Hepatocyte (in vitro differentiated cells): ENCODE measurements around the gene KRT36. TPM values are rescaled to one million over a fixed set of nuclear protein-coding genes. Genes with fewer than 3 reads are reported as not detected.
A peak's percentile ranks its signal among the peaks of the same experiment; 100 is the strongest.

ENCODE experiments used
- DNase-seq: peaks from one replicate; pipeline ENCODE4 v3.0.0-alpha.2; 2016; ENCODE audit warnings: low spot score
- H2AFZ ChIP-seq: fragments of 200-600 bp; sonication (generic); 2 replicates; pipeline ENCODE4 v1.6.0; 2016; ENCODE audit warnings: antibody characterized with exemption, mild to moderate bottlenecking
- H3K27ac ChIP-seq: fragments of 200-600 bp; sonication (generic); 2 replicates; pipeline ENCODE4 v1.5.1; 2016; ENCODE audit warnings: mild to moderate bottlenecking
- H3K27me3 ChIP-seq: fragments of 200-600 bp; sonication (generic); 2 replicates; pipeline ENCODE4 v1.6.1; 2016
- H3K36me3 ChIP-seq: fragments of 200-600 bp; sonication (generic); replicated peaks from 2 replicates; pipeline ENCODE4 v1.5.1; 2016; ENCODE audit warnings: low read depth; ENCODE audit not compliant: insufficient read depth
- H3K4me1 ChIP-seq: fragments of 200-600 bp; sonication (generic); 2 replicates; pipeline ENCODE4 v1.5.1; 2016; ENCODE audit warnings: mild to moderate bottlenecking, moderate library complexity; ENCODE audit not compliant: insufficient read depth
- H3K4me2 ChIP-seq: fragments of 200-600 bp; sonication (generic); 2 replicates; pipeline ENCODE4 v1.6.0; 2016
- H3K4me3 ChIP-seq: fragments of 200-600 bp; sonication (generic); 2 replicates; pipeline ENCODE4 v1.5.1; 2016; ENCODE audit warnings: mild to moderate bottlenecking
- H3K79me2 ChIP-seq: fragments of 200-600 bp; sonication (generic); 2 replicates; pipeline ENCODE4 v1.6.0; 2017; ENCODE audit warnings: mild to moderate bottlenecking
- H3K9me2 ChIP-seq: fragments of 200-600 bp; sonication (generic); replicated peaks from 2 replicates; pipeline ENCODE4 v1.6.0; 2017; ENCODE audit warnings: mild to moderate bottlenecking; ENCODE audit not compliant: insufficient read depth
- H3K9me3 ChIP-seq: fragments of 200-600 bp; sonication (generic); 2 replicates; pipeline ENCODE4 v1.5.1; 2016; ENCODE audit warnings: low read depth, mild to moderate bottlenecking
- H4K20me1 ChIP-seq: fragments of 200-600 bp; sonication (generic); 2 replicates; pipeline ENCODE4 v1.6.0; 2016; ENCODE audit warnings: mild to moderate bottlenecking; ENCODE audit not compliant: insufficient read depth, poor library complexity, severe bottlenecking
- CTCF ChIP-seq: fragments of 200-600 bp; sonication (generic); IDR thresholded peaks from 2 replicates; pipeline ENCODE4 v1.5.1; 2016; ENCODE audit warnings: antibody characterized with exemption, mild to moderate bottlenecking; ENCODE audit not compliant: poor library complexity
- EZH2 ChIP-seq: fragments of 200-600 bp; sonication (generic); IDR thresholded peaks from 2 replicates; pipeline ENCODE4 v1.6.1; 2016; ENCODE audit warnings: antibody characterized with exemption, mild to moderate bottlenecking, borderline replicate concordance
- EZH2phosphoT487 ChIP-seq: fragments of 200-600 bp; sonication (generic); IDR thresholded peaks from one replicate; pipeline ENCODE4 v1.6.1; 2018; ENCODE audit warnings: antibody characterized with exemption, mild to moderate bottlenecking, low read depth, moderate library complexity; ENCODE audit not compliant: unreplicated experiment, severe bottlenecking
- WGBS: methylation state at CpG from one replicate; pipeline ENCODE4 v1.1.6; 2016; ENCODE audit warnings: low lambda C conversion rate; ENCODE audit errors: missing lambda C conversion rate; 5-methylcytosine and 5-hydroxymethylcytosine counted together
- polyA plus RNA-seq: library from polyadenylated mRNA; unstranded; fragments of >200 nt; fragmentation: Nextera tagmentation; extraction: Ambion mirVana; gene quantifications from 2 replicates; pipeline ENCODE4 v1.2.1, GENCODE V29; 2016
- total RNA-seq: library from RNA; depleted of rRNA; stranded (reverse); fragments of >200 nt; gene quantifications from 2 replicates; pipeline ENCODE4 v1.2.3, GENCODE V29; 2014

Gene KRT36
- total and polyA plus RNA-seq, 2 experiments from 2014 or later: not detected

GRCh38 chr17:41511716-41512115 lies 22.0 kb upstream of the KRT36 start:
- H3K4me2 ChIP-seq: no peak overlapping the region
- H3K27me3 ChIP-seq: no peaks in the 10 kb centered on the region
- H3K9me3 ChIP-seq: no peaks in the 10 kb centered on the region
- no peak for TF ChIP-seq CTCF
- H3K4me3 ChIP-seq: no peak overlapping the region
- WGBS: 89% methylated on average over 10 of the region's 10 CpGs
- H3K4me1 ChIP-seq: peaks cover 21% of the 10 kb centered on the region
- no peaks in the 10 kb centered on the region for H3K9me2 ChIP-seq
- no peaks in the 10 kb centered on the region for H3K36me3 ChIP-seq
- no peaks in the 10 kb centered on the region for H4K20me1 ChIP-seq
- H2AFZ ChIP-seq: no peak overlapping the region
- H3K27ac ChIP-seq: no peak overlapping the region
- DNase-seq: no peak
- no peaks in the 10 kb centered on the region for H3K79me2 ChIP-seq

DNA sequence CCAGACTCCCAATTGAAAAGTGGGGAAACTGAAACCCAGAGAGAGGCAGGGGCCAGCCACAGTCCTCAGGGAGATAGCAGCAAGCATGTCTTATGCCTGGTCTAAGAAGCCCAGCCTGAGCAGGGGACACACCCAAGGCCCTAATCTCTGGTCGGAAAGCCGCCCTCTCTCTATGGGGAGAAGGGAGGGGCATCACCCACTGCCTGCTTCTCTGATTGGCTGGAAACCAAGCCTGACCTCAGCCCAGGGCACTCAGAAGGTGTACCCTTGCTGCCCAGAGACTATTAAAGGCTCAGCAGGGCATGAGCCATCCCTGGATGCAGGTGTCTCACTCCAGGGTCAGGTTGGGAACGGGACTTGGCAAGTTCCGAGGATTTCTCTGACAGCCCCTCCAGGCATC lies 21.4 kb upstream of the KRT36 start:
- no peaks in the 10 kb centered on the region for H3K36me3 ChIP-seq
- H3K27ac ChIP-seq: peak overlapping the region; percentile 13
- no peaks in the 10 kb centered on the region for H4K20me1 ChIP-seq
- H3K4me2 ChIP-seq: peak overlapping the region; percentile 15
- H3K27me3 ChIP-seq: no peaks in the 10 kb centered on the region
- no peaks in the 10 kb centered on the region for H3K9me2 ChIP-seq
- no peak for TF ChIP-seq CTCF
- TF ChIP-seq EZH2phosphoT487: no peak
- no peak for TF ChIP-seq EZH2
- no peaks in the 10 kb centered on the region for H3K79me2 ChIP-seq
- WGBS: 50% methylated on average over 4 of the region's 4 CpGs
- no peak overlapping the region for H3K4me3 ChIP-seq
- H3K9me3 ChIP-seq: no peaks in the 10 kb centered on the region
- H2AFZ ChIP-seq: no peak overlapping the region
- DNase-seq: peak; percentile 63
- peaks cover 27% of the 10 kb centered on the region for H3K4me1 ChIP-seq

DNA sequence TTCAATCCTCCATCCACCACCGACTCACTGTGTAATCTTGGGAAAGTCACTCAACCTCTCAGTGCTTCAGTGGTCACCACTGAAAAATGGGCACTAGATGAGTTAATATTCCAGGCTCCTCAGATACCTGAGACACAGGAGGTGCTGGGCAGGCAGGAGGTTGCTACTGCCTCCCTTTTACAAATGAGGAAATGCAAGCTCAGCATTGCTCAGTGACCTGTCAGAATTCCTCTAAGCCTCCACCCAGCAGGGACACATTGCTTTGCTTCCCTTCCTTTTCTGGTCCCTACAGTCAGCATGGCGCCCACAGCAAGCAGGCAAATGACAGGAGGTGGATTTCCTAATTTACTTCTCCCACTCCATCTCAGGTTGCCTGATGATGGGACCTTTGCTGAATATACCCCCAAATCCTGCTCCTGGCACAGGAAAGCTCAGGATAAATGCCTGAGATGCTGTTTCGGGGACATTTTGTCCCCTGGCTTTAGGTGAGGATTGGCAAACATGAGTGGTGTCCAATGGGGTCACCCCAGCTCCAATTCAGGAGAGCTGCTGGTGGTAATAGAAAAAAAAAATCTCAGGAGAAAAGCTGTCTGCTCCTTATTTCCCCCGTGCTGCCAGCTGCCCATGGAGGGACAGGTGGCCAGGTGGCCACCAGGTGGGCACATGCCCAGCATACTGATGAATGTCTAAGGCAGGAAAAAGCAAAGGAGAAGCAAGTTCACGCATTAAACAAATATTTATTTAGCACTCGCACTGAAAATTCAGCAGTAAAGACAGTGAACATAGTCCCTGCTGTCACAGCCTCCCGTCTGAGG lies 20.7 kb upstream of the KRT36 start:
- Histone ChIP-seq H3K9me2 (no peaks in the 10 kb centered on the region), H3K9me3 (no peaks in the 10 kb centered on the region), H3K79me2 (no peaks in the 10 kb centered on the region), H3K36me3 (no peaks in the 10 kb centered on the region), H3K27ac (peak overlapping the region; percentile 13), H2AFZ (no peak overlapping the region), H4K20me1 (no peaks in the 10 kb centered on the region), H3K4me2 (peak overlapping the region; percentile 15), H3K4me1 (peaks cover 32% of the 10 kb centered on the region), H3K4me3 (no peak overlapping the region), H3K27me3 (no peaks in the 10 kb centered on the region)
- TF ChIP-seq CTCF (no peak), EZH2phosphoT487 (no peak), EZH2 (no peak)
- peak; percentile 48 for DNase-seq
- WGBS: 72% methylated on average over 7 of the region's 7 CpGs
